DMS79 treated with DMSO at 0.1 percent for 48 hours (cell line): ENCODE measurements around the gene TSPAN9.

Experiments
- DNase-seq: peaks from one replicate; lab custom pipeline; 2025; lab: John Stamatoyannopoulos, UW

The TSPAN9 gene

GRCh38 chr12:3099146-3099545 is 22.0 kb downstream of the TSPAN9 start:
- no peak for DNase-seq

DNA sequence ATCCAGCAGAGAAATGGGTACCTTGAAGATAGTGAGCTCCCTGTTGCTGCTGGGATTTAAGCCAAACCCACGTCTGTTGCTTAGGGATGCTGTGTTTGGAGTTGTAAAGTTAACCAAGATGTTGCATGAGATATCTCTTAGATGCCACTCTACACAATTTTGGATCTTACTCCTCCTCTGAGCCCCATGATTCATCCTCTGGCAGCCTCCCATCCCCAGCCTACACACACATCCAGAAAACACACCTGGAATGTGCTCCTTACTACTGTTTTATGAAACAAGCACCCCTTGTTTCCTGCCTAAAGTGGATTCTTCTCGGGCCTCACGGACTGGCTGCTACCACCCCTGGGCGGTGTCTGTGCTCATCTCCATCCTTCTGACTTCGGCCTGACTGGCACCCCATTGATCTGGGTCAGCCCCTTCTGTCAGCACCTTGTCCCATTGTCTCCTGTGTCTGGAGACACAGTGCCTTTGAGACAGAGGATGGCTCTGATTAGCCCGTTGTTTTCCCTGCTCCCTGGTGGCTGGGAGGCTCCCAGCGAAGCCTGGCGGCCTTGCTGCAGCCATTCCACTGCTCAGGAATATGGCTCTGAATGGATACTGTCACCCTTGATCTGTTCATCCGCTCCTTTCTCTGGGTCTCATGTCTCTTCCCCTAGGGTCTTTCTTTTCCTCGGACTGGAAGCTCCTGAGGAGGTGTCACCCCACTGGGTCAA is 24.3 kb downstream of the TSPAN9 start:
- no peak for DNase-seq

GRCh38 chr12:3102771-3103410 is 25.7 kb downstream of the TSPAN9 start:
- no peak for DNase-seq

DNA sequence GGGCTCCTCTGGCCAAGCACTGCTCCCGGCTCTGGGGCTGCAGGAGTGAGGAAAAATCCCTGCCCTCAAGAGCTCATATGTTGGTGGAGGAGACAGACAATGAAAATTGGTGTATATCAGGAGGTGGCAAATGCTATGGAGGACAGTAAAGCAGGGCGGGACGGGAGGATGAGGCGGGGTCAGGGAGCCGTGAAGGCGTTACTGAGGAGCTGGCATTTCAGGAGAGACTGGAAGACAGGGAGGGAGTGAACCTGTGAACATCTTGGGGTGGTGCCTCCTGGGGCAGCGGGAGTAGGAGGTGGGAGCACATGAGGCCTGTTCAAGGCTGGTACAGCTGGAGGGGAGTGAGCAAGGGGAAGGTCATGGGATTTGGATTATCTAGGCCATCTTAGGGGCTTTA is 26.6 kb downstream of the TSPAN9 start:
- no peak for DNase-seq

DNA sequence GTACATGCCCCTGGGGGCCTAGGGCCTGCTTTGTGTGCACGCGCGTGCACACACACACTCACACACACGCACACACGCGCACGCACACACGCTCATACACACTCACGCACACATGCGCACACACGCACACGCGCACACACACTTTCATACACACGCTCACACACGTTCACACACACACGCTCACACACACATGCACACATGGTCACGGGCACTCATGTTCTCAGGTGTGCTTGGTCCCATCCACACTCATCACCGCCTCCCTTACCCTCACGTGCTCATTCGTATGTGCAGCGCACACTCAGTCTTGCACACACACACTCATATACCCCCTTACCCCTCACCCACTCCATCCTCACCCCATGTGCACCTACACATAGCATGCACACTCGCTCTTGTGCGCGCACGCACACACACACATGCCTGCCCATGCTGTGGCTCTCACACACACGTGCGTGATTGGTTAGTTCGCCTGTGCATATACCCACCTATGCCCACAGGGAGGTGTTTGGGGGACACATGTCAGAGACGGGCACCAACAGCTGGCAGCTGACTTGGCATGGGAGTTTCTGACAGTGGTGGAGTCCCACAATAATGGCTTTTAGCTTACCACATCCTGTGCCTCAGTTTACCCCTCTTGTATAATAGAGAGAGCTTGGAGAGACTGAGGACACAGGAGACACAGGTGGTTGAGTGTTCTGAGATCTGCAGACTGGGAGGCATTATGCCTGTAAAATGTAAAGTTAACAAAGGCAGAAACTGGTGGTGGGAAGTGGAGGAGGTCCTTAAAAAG is 28.7 kb downstream of the TSPAN9 start:
- DNase-seq, result no peak

- DNase-seq, result peak; percentile 16
These were observed 29.4 kb downstream of the TSPAN9 start for GRCh38 chr12:3106579-3106978.

- peak; percentile 24 for DNase-seq
These were observed 29.9 kb downstream of the TSPAN9 start for GRCh38 chr12:3107071-3107583.

- no peak for DNase-seq
These were observed 30.8 kb downstream of the TSPAN9 start for GRCh38 chr12:3107954-3108353.

DNA sequence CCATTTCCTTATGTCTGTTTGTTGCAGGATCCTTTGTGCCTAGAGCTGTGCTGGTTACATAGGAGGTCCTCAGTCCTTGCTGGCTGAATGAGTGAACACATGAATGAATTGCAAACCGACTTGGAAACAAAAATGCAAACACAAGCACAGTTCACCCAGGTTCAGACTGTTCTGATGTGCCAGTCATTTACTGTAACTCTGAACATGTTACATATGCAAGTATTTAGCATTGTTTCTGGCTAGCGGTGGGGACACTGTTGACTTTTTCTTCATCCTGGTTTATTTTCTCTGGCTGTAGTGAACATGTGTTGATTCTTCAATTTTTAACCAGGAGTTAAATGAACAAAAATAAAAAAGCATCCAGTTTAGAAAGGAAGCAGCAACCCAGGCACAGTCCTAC is 33.4 kb downstream of the TSPAN9 start:
- DNase-seq, result no peak

DNA sequence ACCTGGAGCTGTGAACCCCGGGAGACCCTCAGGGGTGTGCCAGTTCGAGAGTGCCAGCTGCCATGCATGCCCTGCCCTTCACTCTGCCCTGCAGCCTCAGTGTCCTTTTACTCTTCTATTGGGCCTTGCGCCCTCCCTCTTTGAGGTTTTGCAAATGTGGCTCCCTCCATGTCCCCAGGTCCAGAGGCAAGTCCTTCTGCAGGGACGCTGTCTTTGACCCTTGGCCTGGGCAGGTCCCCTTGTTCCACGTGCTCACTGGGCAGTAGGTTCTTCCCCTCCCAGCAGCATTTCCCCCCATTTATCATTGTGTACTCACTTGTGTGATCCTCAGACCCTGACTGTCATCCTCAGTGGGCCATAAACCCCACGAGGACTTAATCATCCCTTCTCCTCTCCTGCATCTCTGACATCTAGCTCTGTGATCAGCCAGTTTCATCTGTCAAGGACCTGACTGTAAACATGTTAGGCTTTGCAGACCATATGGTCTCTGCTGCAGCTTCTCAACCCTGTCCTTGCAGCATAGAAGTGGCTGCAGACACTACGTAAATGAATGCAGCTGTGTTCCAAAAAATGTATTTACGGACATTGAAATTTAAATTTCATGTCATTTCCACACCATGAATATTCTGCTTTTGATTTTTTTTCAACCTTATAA is 36.6 kb downstream of the TSPAN9 start:
- DNase-seq, result no peak

DNA sequence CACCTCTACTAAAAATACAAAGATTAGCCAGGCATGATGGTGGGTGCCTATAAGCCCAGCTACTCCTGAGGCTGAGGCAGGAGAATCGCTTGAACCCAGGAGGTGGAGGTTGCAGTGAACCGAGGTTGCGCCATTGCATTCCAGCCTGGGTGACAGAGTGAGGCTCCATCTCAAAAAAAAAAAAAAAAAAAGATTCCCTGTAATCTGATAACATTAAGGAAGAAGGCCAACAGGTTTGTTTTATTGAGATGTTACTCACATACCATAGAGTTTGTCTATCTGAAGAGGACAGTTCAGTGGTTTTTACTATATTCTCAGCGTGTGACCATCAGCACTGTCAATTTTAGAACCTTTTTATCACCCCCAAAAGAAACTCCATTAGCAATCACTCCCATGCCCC is 37.5 kb downstream of the TSPAN9 start:
- no peak for DNase-seq

DNA sequence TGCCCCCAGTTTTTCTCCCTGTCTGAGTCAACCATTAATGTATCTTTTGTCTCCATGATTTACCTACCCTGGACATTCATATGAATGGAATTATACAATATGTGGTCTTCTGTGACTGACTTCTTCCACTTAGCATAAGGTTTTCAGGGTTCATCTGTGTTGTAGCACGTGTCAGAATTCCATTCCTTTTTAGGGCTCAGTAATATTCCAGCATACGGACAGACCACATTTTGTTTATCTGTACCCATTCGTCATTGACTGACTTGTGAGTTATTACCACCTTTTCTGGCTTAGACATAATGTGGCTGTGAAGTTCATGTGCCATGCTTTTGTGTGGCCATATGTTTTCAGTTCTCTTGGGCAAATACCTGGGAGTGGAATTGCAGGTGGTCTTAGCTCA is 37.9 kb downstream of the TSPAN9 start:
- no peak for DNase-seq

DNA sequence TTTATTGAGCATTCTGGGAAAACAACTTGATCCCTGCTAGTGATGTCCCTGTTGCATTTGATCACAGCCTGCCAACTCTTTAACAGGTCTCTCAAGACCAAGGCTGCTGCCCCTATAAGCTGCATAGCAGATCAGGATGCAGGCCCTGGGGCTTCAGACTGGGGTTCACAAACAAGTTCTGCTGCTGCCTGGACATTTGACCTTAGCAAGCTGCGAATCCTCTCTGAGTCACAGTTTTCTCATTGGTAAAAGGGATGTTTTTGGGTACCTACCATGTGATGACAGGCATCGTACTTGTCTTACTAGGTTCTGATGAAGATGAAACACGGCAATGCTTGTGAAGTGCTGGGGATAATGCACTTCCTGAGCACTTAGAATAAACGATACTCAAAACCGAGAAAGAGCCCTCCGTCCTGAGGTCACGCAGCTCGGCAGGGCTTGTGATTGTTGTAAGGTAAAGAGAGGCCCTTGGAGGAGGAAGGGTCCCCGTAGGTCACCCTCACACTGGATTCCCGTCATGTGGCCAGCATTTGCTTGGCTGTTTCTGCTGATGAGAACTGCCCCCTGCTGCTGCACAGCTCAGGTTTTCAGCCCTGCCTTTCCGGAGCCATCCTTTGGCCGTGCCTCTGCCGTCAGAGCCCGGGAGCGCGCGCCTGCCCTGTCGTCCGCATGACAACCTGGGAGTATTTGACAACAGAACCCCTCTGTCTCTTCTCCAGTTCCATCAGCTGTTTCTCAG is 39.1 kb downstream of the TSPAN9 start:
- DNase-seq, result no peak

- no peak for DNase-seq
These were observed 40.0 kb downstream of the TSPAN9 start for GRCh38 chr12:3117144-3117581.

- DNase-seq, result no peak
These were observed 40.4 kb downstream of the TSPAN9 start for GRCh38 chr12:3117591-3118015.

DNA sequence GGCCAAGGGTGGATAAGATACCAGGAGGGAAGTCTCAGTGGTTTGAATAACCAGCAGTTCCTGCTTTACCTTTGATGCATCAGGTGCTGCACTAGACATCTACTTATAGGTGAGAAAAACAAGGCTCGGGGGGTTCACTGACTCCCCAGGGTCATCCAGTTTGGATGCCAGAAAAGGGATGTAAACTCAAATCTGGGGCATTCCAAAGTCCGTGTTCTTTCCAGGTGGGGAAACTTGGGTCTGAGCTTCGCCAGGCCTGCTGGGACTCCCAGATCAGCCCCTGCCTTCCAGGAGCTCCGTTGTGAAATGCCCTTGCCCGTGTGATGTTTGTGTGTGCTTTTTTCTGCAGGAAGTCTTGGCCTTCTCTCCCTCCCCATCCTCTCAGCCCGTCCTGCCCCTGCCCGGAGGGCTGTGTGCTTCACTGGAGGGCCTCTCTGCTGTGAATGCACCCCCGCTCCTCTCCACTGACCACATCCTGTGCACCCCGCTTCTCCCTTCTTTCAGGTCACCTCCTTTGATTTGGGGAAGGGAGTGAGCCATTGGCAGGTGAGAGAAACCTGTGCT is 42.1 kb downstream of the TSPAN9 start:
- DNase-seq, result no peak

- DNase-seq, result peak; percentile 74
These were observed 42.8 kb downstream of the TSPAN9 start for GRCh38 chr12:3119756-3120601.

- DNase-seq, result no peak
These were observed 43.5 kb downstream of the TSPAN9 start for GRCh38 chr12:3120701-3121100.

DNA sequence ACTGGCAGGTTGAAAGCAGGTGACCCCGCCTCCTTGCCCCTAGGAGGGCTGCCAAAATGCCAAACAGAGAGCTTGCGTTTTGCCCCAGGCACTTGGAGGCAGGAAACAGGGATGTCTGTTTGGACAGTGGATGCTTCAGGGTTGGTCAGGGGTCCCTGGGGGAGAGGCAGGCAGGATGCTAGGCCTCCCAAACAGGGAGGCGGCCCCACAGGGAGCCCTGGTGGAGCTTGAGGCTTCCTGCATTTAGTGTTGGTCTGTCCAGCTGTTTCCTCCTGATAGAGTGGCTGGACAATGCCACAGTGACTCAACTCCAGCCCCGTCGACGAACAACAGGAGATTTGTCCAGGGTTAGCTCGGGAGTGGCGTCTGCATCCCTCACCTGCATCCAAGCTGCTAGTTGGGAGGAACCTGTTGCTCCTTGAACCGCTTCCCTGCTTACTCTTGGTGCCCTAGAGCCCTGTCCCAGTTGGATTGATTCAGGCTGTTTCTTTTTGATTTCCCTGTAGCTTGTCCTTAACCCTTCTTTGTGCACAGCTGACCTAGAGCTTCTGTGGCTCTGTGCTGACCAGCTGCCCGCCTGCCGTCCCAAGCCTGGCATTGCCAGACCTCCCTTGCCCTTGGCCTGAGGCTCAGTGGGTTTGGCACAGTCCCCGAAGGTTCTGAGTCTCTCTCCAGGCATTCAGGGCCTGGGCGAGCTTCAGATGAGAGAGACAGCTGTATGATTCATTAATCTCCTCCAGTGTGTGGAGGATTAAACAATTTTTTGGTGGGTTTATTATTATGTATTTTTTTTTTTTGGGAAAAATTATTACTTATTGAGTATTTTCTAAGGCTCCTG is 45.9 kb downstream of the TSPAN9 start:
- no peak for DNase-seq
